GM21717 (cell line): ENCODE results near the gene AMDHD2.
"Not testable (repeated sequence)": the region's sequence is repeated elsewhere in the genome, so short reads cannot be mapped to it uniquely, and the experiment has no call there.

Experiments
- ATAC-seq: cut with Tn5 transposase; IDR thresholded peaks from one replicate; pipeline ENCODE4 v1.9.1; 2021; ENCODE audit warnings: mild to moderate bottlenecking, moderate library complexity; ENCODE audit not compliant: unreplicated experiment

AMDHD2 gene

GRCh38 chr16:2520097-2520783, at the start of gene AMDHD2:
Gene AMDHD2, plus strand, starts transcription at chr16:2520371. Its CDS starts 88 bp downstream, at chr16:2520459.
- no peak for ATAC-seq

- ATAC-seq, result no peak
These were observed 49.6 kb upstream of the AMDHD2 start for GRCh38 chr16:2470603-2471015.

GRCh38 chr16:2471016-2471652, 49.0 kb upstream of the AMDHD2 start, which contains the start of gene NTN3:
Gene NTN3, plus strand, starts transcription at chr16:2471297. Its CDS starts 405 bp downstream, at chr16:2471702.
- no peak for ATAC-seq

GRCh38 chr16:2471653-2472487, 48.3 kb upstream of the AMDHD2 start:
- no peak for ATAC-seq

GRCh38 chr16:2472488-2472864, 47.7 kb upstream of the AMDHD2 start:
- no peak for ATAC-seq

GRCh38 chr16:2472885-2473445, 47.2 kb upstream of the AMDHD2 start:
- ATAC-seq, result no peak

GRCh38 chr16:2473446-2473926, 46.7 kb upstream of the AMDHD2 start:
- ATAC-seq, result no peak

GRCh38 chr16:2473999-2474876, 45.9 kb upstream of the AMDHD2 start:
- ATAC-seq, result peak; percentile 12

GRCh38 chr16:2474877-2475412, 45.2 kb upstream of the AMDHD2 start, which contains the start of gene TBC1D24:
Gene TBC1D24, plus strand, starts transcription at chr16:2475127. Its CDS starts 21,022 bp downstream, at chr16:2496149.
- peak; percentile 40 for ATAC-seq

GRCh38 chr16:2475413-2476344, 44.5 kb upstream of the AMDHD2 start:
- ATAC-seq, result peak; percentile 7

- no peak for ATAC-seq
These were observed 43.8 kb upstream of the AMDHD2 start for GRCh38 chr16:2476345-2476720.

- ATAC-seq, result no peak
These were observed 43.4 kb upstream of the AMDHD2 start for GRCh38 chr16:2476741-2477140.

GRCh38 chr16:2477327-2477726, 42.8 kb upstream of the AMDHD2 start:
- no peak for ATAC-seq

- no peak for ATAC-seq
These were observed 41.9 kb upstream of the AMDHD2 start for GRCh38 chr16:2478279-2478678.

- not testable (repeated sequence) for ATAC-seq
These were observed 40.2 kb upstream of the AMDHD2 start for GRCh38 chr16:2479996-2480395.

- ATAC-seq, result no peak
These were observed 39.2 kb upstream of the AMDHD2 start for GRCh38 chr16:2480948-2481347.

GRCh38 chr16:2481676-2482075, 38.5 kb upstream of the AMDHD2 start:
- ATAC-seq, result no peak

GRCh38 chr16:2482249-2482648, 37.9 kb upstream of the AMDHD2 start:
- ATAC-seq, result no peak
